C4-2B (cell line): ENCODE data around the gene CABP4.

Experiments
- H3K27ac ChIP-seq: fragments of 450-650 bp; 2 replicates; pipeline ENCODE4 v1.5.1; 2017
- CTCF ChIP-seq: fragments of 450-650 bp; conservative IDR thresholded peaks from 2 replicates; pipeline ENCODE4 v1.5.1; 2017; ENCODE audit warnings: mild to moderate bottlenecking
- ZFX ChIP-seq: fragments of 450-650 bp; IDR thresholded peaks from 2 replicates; pipeline ENCODE4 v1.6.1; 2017

Gene CABP4

GRCh38 chr11:67409261-67409666 is 45.9 kb upstream of the CABP4 start:
- H3K27ac ChIP-seq, result no peak overlapping the region
- TF ChIP-seq ZFX, result no peak
- no peak for TF ChIP-seq CTCF

- H3K27ac ChIP-seq, result no peak overlapping the region
- TF ChIP-seq ZFX (no peak), CTCF (no peak)
These were observed 45.3 kb upstream of the CABP4 start for GRCh38 chr11:67409781-67410368.

- H3K27ac ChIP-seq, result no peak overlapping the region
These were observed 44.8 kb upstream of the CABP4 start for GRCh38 chr11:67410369-67410831.

GRCh38 chr11:67410984-67411784 is 44.0 kb upstream of the CABP4 start:
- H3K27ac ChIP-seq, result no peak overlapping the region
- TF ChIP-seq ZFX (no peak), CTCF (no peak)

More at GRCh38 chr11:67410369-67410831, 44.8 kb upstream of the CABP4 start:
- TF ChIP-seq ZFX, result no peak
- TF ChIP-seq CTCF, result no peak

- no peak overlapping the region for H3K27ac ChIP-seq
- TF ChIP-seq CTCF, result no peak
- no peak for TF ChIP-seq ZFX
These were observed 43.4 kb upstream of the CABP4 start for GRCh38 chr11:67411785-67412152.

- no peak overlapping the region for H3K27ac ChIP-seq
- no peak for TF ChIP-seq CTCF
- no peak for TF ChIP-seq ZFX
These were observed 42.5 kb upstream of the CABP4 start for GRCh38 chr11:67412495-67413179.
